GM12878 (cell line): ENCODE measurements around the gene RPL21. TPM values are rescaled to one million over a fixed set of nuclear protein-coding genes. Genes with fewer than 3 reads are reported as not detected.

Source experiments
- ATAC-seq: fragments of 200-7000 bp; cut with Tn5 transposase; 3 replicates; pipeline ENCODE4 v1.9.1; 2020; ENCODE audit warnings: mild to moderate bottlenecking, moderate library complexity
- BruUV-seq: library from RNA; stranded (reverse); fragments of 400-500 nt; replicated peaks from 2 replicates; lab custom pipeline; 2021; lab: Mats Ljungman, UMichigan
- CTCF ChIA-PET: fragments of 300-600 bp; sonication (Branson Sonifier 250); formaldehyde crosslinking; extraction: SDS; loops from one replicate; lab custom pipeline; 2021; ENCODE audit warnings: inconsistent platforms; lab: Yijun Ruan, JAX
- POLR2A ChIA-PET: fragments of 350-600 bp; formaldehyde crosslinking; extraction: SDS; loops from one replicate; lab custom pipeline; 2021; ENCODE audit warnings: inconsistent platforms; lab: Charles Lee
- RAD21 ChIA-PET: fragments of 300-600 bp; sonication (Branson Sonifier 250); formaldehyde crosslinking; loops from one replicate; lab custom pipeline; 2023; ENCODE audit warnings: antibody characterized with exemption; ENCODE audit not compliant: unreplicated experiment; lab: Charles Lee
- SMC1A ChIA-PET: fragments of 300-600 bp; sonication (Branson Sonifier 250); formaldehyde crosslinking; loops from one replicate; lab custom pipeline; 2023; ENCODE audit not compliant: unreplicated experiment, uncharacterized antibody; lab: Charles Lee
- DNase-seq: peaks from one replicate; pipeline ENCODE4 v3.0.0-alpha.2; 2011; ENCODE audit warnings: low read depth, low spot score
- FAIRE-seq: peaks from 3 replicates; lab custom pipeline; 2011; peaks lifted over from hg19 to GRCh38; lab: Jason Lieb, UNC
- H2AFZ ChIP-seq: 2 replicates; pipeline ENCODE4 v1.6.0; 2011; ENCODE audit warnings: low read depth, low read length, control low read depth; ENCODE audit not compliant: control insufficient read depth
- H3K27ac ChIP-seq: 2 replicates; pipeline ENCODE4 v1.5.1; 2011; ENCODE audit warnings: control low read depth; ENCODE audit not compliant: control insufficient read depth, insufficient read depth
- H3K27me3 ChIP-seq, 2 experiments: replicated peaks in 1 of 2; 2 replicates each; pipeline versions ENCODE4 v1.6.0 to v1.6.1; 2011; ENCODE audit warnings: low read length in 1 of 2; ENCODE audit not compliant: control insufficient read depth in 2 of 2, insufficient read depth in 2 of 2
- H3K36me3 ChIP-seq, 2 experiments: 2 replicates each; pipeline ENCODE4 v1.5.1; 2011; ENCODE audit warnings: low read length in 1 of 2; ENCODE audit not compliant: control insufficient read depth in 2 of 2, insufficient read depth in 2 of 2
- H3K4me1 ChIP-seq: 2 replicates; pipeline ENCODE4 v1.6.1; 2011; ENCODE audit warnings: mild to moderate bottlenecking, low read length, moderate library complexity, mixed read lengths; ENCODE audit not compliant: control insufficient read depth, insufficient read depth
- H3K4me2 ChIP-seq: 2 replicates; pipeline ENCODE4 v1.6.0; 2011; ENCODE audit warnings: control low read depth; ENCODE audit not compliant: control insufficient read depth, insufficient read depth
- H3K4me3 ChIP-seq: fragments of 200-600 bp; sonication (generic); 2 replicates; pipeline ENCODE4 v1.5.1; 2016
- H3K79me2 ChIP-seq: 2 replicates; pipeline ENCODE4 v1.6.0; 2011; ENCODE audit warnings: low read length; ENCODE audit not compliant: control insufficient read depth, insufficient read depth
- H3K9ac ChIP-seq: 2 replicates; pipeline ENCODE4 v1.8.0; 2011; ENCODE audit warnings: low read length, control low read depth, mixed read lengths; ENCODE audit not compliant: control insufficient read depth, insufficient read depth
- H3K9me3 ChIP-seq: replicated peaks from 3 replicates; pipeline ENCODE4 v1.5.1; 2011; ENCODE audit warnings: mild to moderate bottlenecking, low read length; ENCODE audit not compliant: control insufficient read depth, insufficient read depth
- H4K20me1 ChIP-seq: 2 replicates; pipeline ENCODE4 v1.6.0; 2011; ENCODE audit not compliant: control insufficient read depth, insufficient read depth
- CUX1 ChIP-seq: IDR thresholded peaks from 2 replicates; pipeline ENCODE4 v1.6.1; 2012; ENCODE audit warnings: improper control_type of control experiment, low read depth, low read length; ENCODE audit not compliant: insufficient replicate concordance
- RELB ChIP-seq: fragments of 450-650 bp; IDR thresholded peaks from 2 replicates; pipeline ENCODE4 v1.6.1; 2017; ENCODE audit warnings: low read depth, mild to moderate bottlenecking, moderate library complexity
- SIN3A ChIP-seq: IDR thresholded peaks from 2 replicates; pipeline ENCODE4 v1.6.1; 2012; ENCODE audit warnings: low read depth, low read length, improper control_type of control experiment
- SMAD5 ChIP-seq: IDR thresholded peaks from 2 replicates; pipeline ENCODE4 v1.6.1; 2016; ENCODE audit warnings: antibody characterized with exemption, low read depth
- TBL1XR1 ChIP-seq: IDR thresholded peaks from 2 replicates; pipeline ENCODE4 v1.6.1; 2012; ENCODE audit warnings: low read depth, low read length, improper control_type of control experiment
- WGBS: methylation state at CpG from one replicate; pipeline ENCODE4 v1.1.6; 2016; ENCODE audit warnings: low lambda C conversion rate; ENCODE audit not compliant: insufficient replicate concordance, insufficient coverage; ENCODE audit errors: missing lambda C conversion rate; 5-methylcytosine and 5-hydroxymethylcytosine counted together
- in situ Hi-C: fragments of 300-500 bp; cut with MboI; formaldehyde crosslinking; loops from 9 replicates; pipeline ENCODE4 v1.14.3; 2018; ENCODE audit warnings: mixed read lengths
- intact Hi-C: fragments of 100-400 bp; cut with micrococcal nuclease; formaldehyde crosslinking; loops from one replicate; pipeline ENCODE4 v1.14.2; 2022; ENCODE audit not compliant: unreplicated experiment
- polyA plus RNA-seq, 11 experiments: library from polyadenylated mRNA; depleted of rRNA in 4 of 11; unstranded in 6 of 11; stranded (reverse) in 5 of 11; fragments of >200 nt; fragmentation: Nextera tagmentation in 4 of 11; fragmentation: Illumina TruSeq in 1 of 11; extraction: Ambion mirVana in 4 of 11; extraction: Trizol in 1 of 11; gene quantifications; 1 replicate in 1 of 11; 2 replicates in 10 of 11; pipeline versions ENCODE4 v1.2.1 to v1.2.3, GENCODE V29; 2011 to 2016; ENCODE audit warnings: inconsistent platforms in 2 of 11, missing spikeins in 2 of 11, low read depth in 1 of 11
- total RNA-seq, 4 experiments: library from RNA; depleted of rRNA in 3 of 4; stranded (reverse); fragments of >200 nt in 3 of 4; fragmentation: Illumina TruSeq in 1 of 4; extraction: Trizol in 1 of 4; gene quantifications; 2 replicates each; pipeline versions ENCODE4 v1.2.1 to v1.2.3, GENCODE V29; 2013 to 2021
- TF ChIP-seq, protein P1 (sequence below): IDR thresholded peaks from 2 replicates; pipeline ENCODE4 v1.6.1; 2011; ENCODE audit warnings: mild to moderate bottlenecking, low read depth, low read length, moderate library complexity; ENCODE audit not compliant: insufficient replicate concordance
- TF ChIP-seq, protein P2 (sequence below): IDR thresholded peaks from 2 replicates; pipeline ENCODE4 v1.6.1; 2012; ENCODE audit warnings: low read depth, low read length, improper control_type of control experiment
- TF ChIP-seq, protein P3 (sequence below): fragments of 450-650 bp; IDR thresholded peaks from 2 replicates; pipeline ENCODE4 v1.6.1; 2017; ENCODE audit warnings: antibody characterized with exemption, mild to moderate bottlenecking, moderate library complexity

The RPL21 gene
- total and polyA plus RNA-seq, 10 of the 15 experiments (the other 5 are each of a cell fraction or from before 2014, with no cell fraction given) = 817 to 9,760 (median 1,698) TPM

DNA sequence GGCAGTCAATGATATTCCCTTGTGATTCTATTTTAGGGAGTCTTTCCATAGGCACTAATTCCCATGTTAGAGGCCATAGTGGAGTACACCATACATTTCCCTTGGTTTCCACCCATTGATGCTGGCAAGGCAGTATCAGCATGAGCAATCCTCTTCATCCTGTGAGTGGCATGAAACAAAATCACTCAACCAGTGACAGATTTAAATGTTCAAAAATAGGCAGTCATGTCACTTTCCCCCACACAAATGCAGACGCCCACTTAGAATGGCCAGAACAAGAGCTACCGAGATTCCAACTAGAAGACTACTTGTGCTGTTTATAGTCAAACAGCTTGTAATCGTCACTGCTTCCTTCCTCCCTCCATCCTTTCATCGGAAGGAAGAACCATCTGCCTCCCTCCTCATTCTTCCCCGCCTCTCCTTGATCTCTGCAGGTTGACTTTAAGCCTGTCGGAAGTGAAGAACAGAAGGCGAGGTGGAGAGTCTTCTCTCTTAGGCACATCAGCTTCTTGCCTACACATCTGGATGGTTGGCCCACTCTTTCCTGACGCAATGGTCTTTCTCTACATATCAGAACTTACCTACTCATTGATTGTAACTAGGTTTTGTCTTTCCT, 41.8 kb downstream of the RPL21 start (continued):
- no peak for TF ChIP-seq RELB
- TF ChIP-seq, protein P1, sequence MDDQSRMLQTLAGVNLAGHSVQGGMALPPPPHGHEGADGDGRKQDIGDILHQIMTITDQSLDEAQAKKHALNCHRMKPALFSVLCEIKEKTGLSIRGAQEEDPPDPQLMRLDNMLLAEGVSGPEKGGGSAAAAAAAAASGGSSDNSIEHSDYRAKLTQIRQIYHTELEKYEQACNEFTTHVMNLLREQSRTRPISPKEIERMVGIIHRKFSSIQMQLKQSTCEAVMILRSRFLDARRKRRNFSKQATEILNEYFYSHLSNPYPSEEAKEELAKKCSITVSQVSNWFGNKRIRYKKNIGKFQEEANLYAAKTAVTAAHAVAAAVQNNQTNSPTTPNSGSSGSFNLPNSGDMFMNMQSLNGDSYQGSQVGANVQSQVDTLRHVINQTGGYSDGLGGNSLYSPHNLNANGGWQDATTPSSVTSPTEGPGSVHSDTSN = no peak

- intact Hi-C loops (no loop called here), in situ Hi-C loops (no loop called here)
- ATAC-seq (no peak), FAIRE-seq (no peak), DNase-seq (no peak)
- 3% methylated on average over 4 of the region's 4 CpGs for whole genome bisulfite sequencing
- H3K4me3 ChIP-seq = no peak overlapping the region
- H3K9me3 ChIP-seq = no peaks in the 10 kb centered on the region
- SMC1A ChIA-PET = no interaction called here
- H3K4me1 ChIP-seq = no peaks in the 10 kb centered on the region
- no peak overlapping the region for H2AFZ ChIP-seq
- CTCF ChIA-PET = no interaction called here
- no peak overlapping the region for H3K4me2 ChIP-seq
- POLR2A ChIA-PET = no interaction called here
- H3K9ac ChIP-seq = no peak overlapping the region
- RAD21 ChIA-PET = no interaction called here
- H3K79me2 ChIP-seq = no peaks in the 10 kb centered on the region
- H4K20me1 ChIP-seq = no peaks in the 10 kb centered on the region
- BruUV-seq = no TSS peak
- no peak overlapping the region for H3K27ac ChIP-seq
- peaks cover 1 to 6% of the 10 kb centered on the region in 2 experiments for H3K27me3 ChIP-seq
- no peaks in the 10 kb centered on the region for H3K36me3 ChIP-seq
- TF ChIP-seq CUX1 (no peak), TBL1XR1 (no peak), SMAD5 (no peak), SIN3A (no peak)
- TF ChIP-seq, protein P2, sequence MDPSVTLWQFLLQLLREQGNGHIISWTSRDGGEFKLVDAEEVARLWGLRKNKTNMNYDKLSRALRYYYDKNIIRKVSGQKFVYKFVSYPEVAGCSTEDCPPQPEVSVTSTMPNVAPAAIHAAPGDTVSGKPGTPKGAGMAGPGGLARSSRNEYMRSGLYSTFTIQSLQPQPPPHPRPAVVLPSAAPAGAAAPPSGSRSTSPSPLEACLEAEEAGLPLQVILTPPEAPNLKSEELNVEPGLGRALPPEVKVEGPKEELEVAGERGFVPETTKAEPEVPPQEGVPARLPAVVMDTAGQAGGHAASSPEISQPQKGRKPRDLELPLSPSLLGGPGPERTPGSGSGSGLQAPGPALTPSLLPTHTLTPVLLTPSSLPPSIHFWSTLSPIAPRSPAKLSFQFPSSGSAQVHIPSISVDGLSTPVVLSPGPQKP = no peak
- TF ChIP-seq, protein P3, sequence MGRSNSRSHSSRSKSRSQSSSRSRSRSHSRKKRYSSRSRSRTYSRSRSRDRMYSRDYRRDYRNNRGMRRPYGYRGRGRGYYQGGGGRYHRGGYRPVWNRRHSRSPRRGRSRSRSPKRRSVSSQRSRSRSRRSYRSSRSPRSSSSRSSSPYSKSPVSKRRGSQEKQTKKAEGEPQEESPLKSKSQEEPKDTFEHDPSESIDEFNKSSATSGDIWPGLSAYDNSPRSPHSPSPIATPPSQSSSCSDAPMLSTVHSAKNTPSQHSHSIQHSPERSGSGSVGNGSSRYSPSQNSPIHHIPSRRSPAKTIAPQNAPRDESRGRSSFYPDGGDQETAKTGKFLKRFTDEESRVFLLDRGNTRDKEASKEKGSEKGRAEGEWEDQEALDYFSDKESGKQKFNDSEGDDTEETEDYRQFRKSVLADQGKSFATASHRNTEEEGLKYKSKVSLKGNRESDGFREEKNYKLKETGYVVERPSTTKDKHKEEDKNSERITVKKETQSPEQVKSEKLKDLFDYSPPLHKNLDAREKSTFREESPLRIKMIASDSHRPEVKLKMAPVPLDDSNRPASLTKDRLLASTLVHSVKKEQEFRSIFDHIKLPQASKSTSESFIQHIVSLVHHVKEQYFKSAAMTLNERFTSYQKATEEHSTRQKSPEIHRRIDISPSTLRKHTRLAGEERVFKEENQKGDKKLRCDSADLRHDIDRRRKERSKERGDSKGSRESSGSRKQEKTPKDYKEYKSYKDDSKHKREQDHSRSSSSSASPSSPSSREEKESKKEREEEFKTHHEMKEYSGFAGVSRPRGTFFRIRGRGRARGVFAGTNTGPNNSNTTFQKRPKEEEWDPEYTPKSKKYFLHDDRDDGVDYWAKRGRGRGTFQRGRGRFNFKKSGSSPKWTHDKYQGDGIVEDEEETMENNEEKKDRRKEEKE = no peak
Observed at GRCh38 chr13:27293873-27294515, 42.6 kb downstream of the RPL21 start.
